Stomach smooth muscle (tissue), 2 donors: Measurements from ENCODE around the gene CLASP1.
"Not testable (repeated sequence)": the region's sequence is repeated elsewhere in the genome, so short reads cannot be mapped to it uniquely, and the experiment has no call there.

Source experiments
- H3K27ac ChIP-seq: one replicate; pipeline ENCODE4 v1.7.0; 2013; ENCODE audit warnings: mild to moderate bottlenecking, low read length, inconsistent platforms
- H3K27me3 ChIP-seq, 2 donors: one replicate each; pipeline ENCODE4 v1.7.0; 2013; ENCODE audit warnings: low read length in 2 of 2; ENCODE audit not compliant: insufficient read depth in 2 of 2, control insufficient read depth in 1 of 2
- H3K36me3 ChIP-seq, 2 donors: one replicate each; pipeline ENCODE4 v1.7.0; 2013; ENCODE audit warnings: low read length in 2 of 2; ENCODE audit not compliant: control insufficient read depth in 2 of 2, insufficient read depth in 2 of 2
- H3K4me1 ChIP-seq: one replicate; pipeline ENCODE4 v1.7.0; 2013; ENCODE audit warnings: low read length; ENCODE audit not compliant: control insufficient read depth, insufficient read depth
- H3K4me3 ChIP-seq, 2 donors: one replicate each; pipeline ENCODE4 v1.7.0; 2013; ENCODE audit warnings: low read length in 2 of 2
- H3K9ac ChIP-seq, 2 donors: one replicate each; pipeline ENCODE4 v1.7.0; 2013; ENCODE audit warnings: low read length in 2 of 2, mild to moderate bottlenecking in 1 of 2
- H3K9me3 ChIP-seq, 2 donors: one replicate each; pipeline ENCODE4 v1.7.0; 2013; ENCODE audit warnings: low read length in 2 of 2; ENCODE audit not compliant: control insufficient read depth in 2 of 2
- donor health status: healthy.
- donor health status: Pancreatic carcinoma.

The CLASP1 gene

DNA sequence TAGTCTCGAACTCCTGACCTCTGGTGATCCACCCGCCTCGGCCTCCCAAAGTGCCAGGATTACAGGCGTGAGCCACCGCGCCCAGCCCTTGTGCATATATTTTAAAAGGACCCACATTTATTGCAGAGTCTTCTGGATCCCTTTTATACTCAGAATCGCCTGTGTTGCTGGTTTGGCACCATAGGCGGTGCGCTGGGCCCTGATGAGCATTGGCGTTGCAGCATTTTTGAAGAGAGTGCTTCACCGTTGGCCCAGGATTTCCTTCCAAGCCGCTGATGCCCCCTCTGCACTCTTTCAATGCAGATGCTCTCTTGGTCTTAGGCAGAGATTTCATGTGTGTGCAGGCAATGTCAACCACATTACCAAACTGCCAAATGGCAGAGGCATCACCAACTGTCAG, 350.8 kb downstream of the CLASP1 start:
- peaks cover 0 to 3% of the 10 kb centered on the region in 2 donors for H3K9me3 ChIP-seq
- no peak overlapping the region for H3K9ac ChIP-seq
- no peaks in the 10 kb centered on the region for H3K36me3 ChIP-seq
- H3K27me3 ChIP-seq: peaks cover 0 to 2% of the 10 kb centered on the region in 2 donors
- H3K27ac ChIP-seq: no peak overlapping the region
- no peaks in the 10 kb centered on the region for H3K4me1 ChIP-seq
- H3K4me3 ChIP-seq: no peak overlapping the region

DNA sequence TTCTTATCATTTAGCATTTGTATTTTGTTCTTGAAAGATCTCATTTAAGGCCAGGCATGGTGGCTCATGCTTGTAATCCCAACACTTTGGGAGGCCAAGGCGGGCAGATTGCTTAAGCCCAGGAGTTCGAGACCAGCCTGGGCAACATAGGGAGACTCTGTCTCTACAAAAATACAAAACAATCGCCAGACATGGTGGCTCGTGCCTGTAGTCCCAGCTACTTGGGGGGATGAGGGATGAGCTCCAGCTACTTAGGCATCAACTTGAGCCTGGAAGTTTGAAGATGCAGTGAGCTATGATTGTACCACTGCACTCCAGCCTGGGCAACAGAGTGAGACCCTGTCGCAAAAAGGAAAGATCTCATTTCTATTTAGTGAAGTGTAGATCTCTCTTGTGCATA, 351.4 kb downstream of the CLASP1 start:
- H3K27me3 ChIP-seq, H3K27ac ChIP-seq, H3K4me3 ChIP-seq: not testable (repeated sequence)

DNA sequence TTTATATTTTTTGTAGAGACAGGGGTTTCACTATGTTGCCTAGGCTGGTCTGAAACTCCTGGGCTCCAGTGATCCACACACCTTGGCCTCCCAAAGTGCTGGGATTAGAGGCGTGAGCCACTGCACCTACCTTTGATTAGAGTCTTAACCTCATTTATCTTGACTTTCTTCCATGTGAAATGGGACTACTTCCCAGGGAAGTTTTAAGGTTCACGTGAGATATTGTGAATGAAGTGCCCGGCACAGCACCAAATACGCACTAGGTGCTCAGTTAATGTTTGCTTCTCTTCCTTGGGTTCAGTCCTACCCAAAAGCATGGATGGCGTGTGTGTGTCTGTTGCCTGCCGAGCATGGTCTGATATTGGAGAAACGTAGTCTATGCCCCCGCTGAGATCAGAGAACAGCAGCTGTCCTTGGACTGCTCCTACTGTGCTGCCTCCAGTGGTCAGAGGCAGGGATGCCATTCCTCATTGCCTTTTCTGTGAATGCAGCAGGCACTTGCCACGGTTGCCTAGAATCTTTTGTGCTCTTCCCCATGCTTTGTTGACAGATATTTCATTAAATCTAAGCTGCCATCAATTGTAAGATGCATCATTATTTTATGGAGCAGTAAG, 351.9 kb downstream of the CLASP1 start:
- peaks cover 0 to 3% of the 10 kb centered on the region in 2 donors for H3K9me3 ChIP-seq
- H3K4me1 ChIP-seq: no peaks in the 10 kb centered on the region

More for the DNA sequence above, 351.4 kb downstream of the CLASP1 start:
- not testable (repeated sequence) for H3K9ac ChIP-seq, H3K4me1 ChIP-seq, H3K9me3 ChIP-seq, H3K36me3 ChIP-seq

GRCh38 chr2:121295911-121296650, 353.2 kb downstream of the CLASP1 start:
- H3K27me3 ChIP-seq: peaks cover 0 to 2% of the 10 kb centered on the region in 2 donors
- H3K36me3 ChIP-seq: no peaks in the 10 kb centered on the region
- H3K4me3 ChIP-seq: no peak overlapping the region
- no peaks in the 10 kb centered on the region for H3K4me1 ChIP-seq
- H3K9ac ChIP-seq: no peak overlapping the region
- H3K9me3 ChIP-seq: peaks cover 0 to 3% of the 10 kb centered on the region in 2 donors
- H3K27ac ChIP-seq: no peak overlapping the region

More for the DNA sequence above, 351.9 kb downstream of the CLASP1 start:
- Histone ChIP-seq H3K9ac (no peak overlapping the region), H3K27me3 (peaks cover 0 to 2% of the 10 kb centered on the region in 2 donors), H3K4me3 (no peak overlapping the region), H3K36me3 (no peaks in the 10 kb centered on the region), H3K27ac (no peak overlapping the region)

DNA sequence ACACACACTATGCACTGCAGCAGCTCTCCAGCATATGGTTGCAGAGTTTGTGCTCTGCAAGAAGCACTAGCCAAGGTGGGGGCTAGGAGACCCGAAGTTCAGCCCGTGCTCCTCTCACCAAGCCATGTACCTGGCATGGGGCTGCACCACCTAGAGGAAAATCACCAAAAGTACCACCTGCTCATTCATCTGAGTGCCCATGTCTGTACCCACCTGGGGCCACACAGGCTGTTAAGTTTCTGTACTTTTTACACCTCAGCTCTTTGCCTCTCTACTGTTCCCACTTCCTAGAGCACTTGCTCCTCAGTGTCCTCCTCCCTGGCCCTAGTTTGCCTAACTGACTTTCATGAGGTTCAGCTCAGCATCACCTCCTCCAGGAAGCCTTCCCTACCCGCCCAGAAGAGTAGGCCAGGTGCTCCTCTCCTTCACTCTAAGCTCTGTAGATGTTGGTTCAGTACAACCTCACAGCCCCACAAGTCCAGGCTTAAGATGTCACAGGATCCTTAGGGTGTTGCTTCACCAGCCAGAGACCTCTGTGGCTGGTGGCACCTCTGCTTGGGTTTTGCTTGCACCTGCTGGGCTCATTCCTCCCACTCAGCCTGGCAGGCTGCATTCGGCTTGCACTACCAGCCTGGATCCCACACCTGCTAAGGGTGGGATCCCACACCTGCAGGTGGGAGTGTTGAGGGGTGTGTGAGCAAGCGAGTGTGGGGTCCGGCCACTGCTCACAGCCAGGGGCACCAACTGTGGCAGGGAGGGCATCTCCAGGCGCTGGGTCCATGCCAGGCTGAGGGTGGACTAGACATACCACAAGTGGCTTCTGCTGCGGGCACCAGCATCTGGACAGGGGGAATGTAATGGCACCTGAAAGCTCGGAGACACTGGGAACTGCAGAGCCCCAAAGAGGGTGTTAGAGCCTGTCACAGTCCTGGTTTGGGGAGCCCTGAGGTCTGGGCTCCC, 354.1 kb downstream of the CLASP1 start:
- H3K4me1 ChIP-seq: no peaks in the 10 kb centered on the region
- no peaks in the 10 kb centered on the region for H3K36me3 ChIP-seq
- peaks cover 0 to 2% of the 10 kb centered on the region in 2 donors for H3K27me3 ChIP-seq
- H3K4me3 ChIP-seq: no peak overlapping the region
- no peaks in the 10 kb centered on the region for H3K9me3 ChIP-seq
- no peak overlapping the region for H3K27ac ChIP-seq
- H3K9ac ChIP-seq: no peak overlapping the region

GRCh38 chr2:121293450-121294325, 355.6 kb downstream of the CLASP1 start:
- H3K4me1 ChIP-seq: no peaks in the 10 kb centered on the region
- no peaks in the 10 kb centered on the region for H3K36me3 ChIP-seq
- peaks cover 0 to 2% of the 10 kb centered on the region in 2 donors for H3K27me3 ChIP-seq
- no peak overlapping the region for H3K9ac ChIP-seq
- no peaks in the 10 kb centered on the region for H3K9me3 ChIP-seq
- H3K27ac ChIP-seq: no peak overlapping the region
- H3K4me3 ChIP-seq: no peak overlapping the region

GRCh38 chr2:121291251-121291580, 358.0 kb downstream of the CLASP1 start:
- Histone ChIP-seq H3K27ac (no peak overlapping the region), H3K4me3 (no peak overlapping the region), H3K9me3 (no peaks in the 10 kb centered on the region), H3K27me3 (peaks cover 0 to 2% of the 10 kb centered on the region in 2 donors), H3K4me1 (no peaks in the 10 kb centered on the region), H3K9ac (no peak overlapping the region), H3K36me3 (no peaks in the 10 kb centered on the region)

GRCh38 chr2:121289271-121289670, 360.0 kb downstream of the CLASP1 start:
- Histone ChIP-seq H3K36me3 (no peaks in the 10 kb centered on the region), H3K4me1 (peaks cover 3% of the 10 kb centered on the region), H3K9me3 (no peaks in the 10 kb centered on the region), H3K27me3 (peaks cover 3 to 18% of the 10 kb centered on the region in 2 donors), H3K4me3 (no peak overlapping the region), H3K27ac (no peak overlapping the region), H3K9ac (no peak overlapping the region)

GRCh38 chr2:121288454-121289231, 360.6 kb downstream of the CLASP1 start:
- Histone ChIP-seq H3K27me3 (peaks cover 9 to 24% of the 10 kb centered on the region in 2 donors), H3K4me3 (no peak overlapping the region), H3K36me3 (no peaks in the 10 kb centered on the region), H3K4me1 (peaks cover 4% of the 10 kb centered on the region), H3K9me3 (no peaks in the 10 kb centered on the region), H3K9ac (no peak overlapping the region), H3K27ac (no peak overlapping the region)
